ENCODE measurements around the gene IL22.

The IL22 gene

GRCh38 chr12:68199127-68199526 lies 54.3 kb downstream of the IL22 start:
- DNase-seq (ENCODE audit: low spot score), result no peak
- TF ChIP-seq, protein P1, sequence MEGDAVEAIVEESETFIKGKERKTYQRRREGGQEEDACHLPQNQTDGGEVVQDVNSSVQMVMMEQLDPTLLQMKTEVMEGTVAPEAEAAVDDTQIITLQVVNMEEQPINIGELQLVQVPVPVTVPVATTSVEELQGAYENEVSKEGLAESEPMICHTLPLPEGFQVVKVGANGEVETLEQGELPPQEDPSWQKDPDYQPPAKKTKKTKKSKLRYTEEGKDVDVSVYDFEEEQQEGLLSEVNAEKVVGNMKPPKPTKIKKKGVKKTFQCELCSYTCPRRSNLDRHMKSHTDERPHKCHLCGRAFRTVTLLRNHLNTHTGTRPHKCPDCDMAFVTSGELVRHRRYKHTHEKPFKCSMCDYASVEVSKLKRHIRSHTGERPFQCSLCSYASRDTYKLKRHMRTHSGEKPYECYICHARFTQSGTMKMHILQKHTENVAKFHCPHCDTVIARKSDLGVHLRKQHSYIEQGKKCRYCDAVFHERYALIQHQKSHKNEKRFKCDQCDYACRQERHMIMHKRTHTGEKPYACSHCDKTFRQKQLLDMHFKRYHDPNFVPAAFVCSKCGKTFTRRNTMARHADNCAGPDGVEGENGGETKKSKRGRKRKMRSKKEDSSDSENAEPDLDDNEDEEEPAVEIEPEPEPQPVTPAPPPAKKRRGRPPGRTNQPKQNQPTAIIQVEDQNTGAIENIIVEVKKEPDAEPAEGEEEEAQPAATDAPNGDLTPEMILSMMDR (IDR thresholded peaks at IDR 0.05; ENCODE audit: extremely low read depth, missing control alignments), result no peak

DNA sequence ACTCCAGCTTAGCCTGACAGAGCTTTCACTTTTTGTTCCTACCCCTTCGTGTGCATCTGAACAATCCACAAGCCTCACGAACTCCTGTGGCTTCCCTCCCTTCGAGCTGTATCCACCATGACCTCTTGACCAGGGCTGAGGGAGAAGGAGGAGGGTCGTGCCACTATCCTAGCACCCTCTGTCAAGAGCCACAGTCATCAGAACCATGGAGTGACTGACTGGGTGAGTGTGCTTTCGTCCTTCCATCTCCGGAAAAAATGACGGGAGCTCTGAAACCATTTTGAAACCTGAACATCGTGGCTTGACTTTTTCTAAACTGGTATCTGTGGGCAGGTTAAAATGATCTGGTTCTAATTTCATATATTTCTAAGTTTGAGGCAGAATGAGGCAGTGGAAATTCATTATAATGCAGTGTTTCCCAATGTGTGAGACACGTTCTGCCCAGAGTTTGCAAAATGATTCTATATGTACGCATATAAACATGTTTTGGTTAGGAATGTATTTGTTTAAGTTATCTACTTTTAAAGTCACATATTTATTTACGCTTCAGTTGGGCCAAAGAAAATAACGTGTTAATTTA lies 54.8 kb downstream of the IL22 start:
- DNase-seq (ENCODE audit: low spot score), result no peak
- TF ChIP-seq, protein P1 (IDR thresholded peaks at IDR 0.05; ENCODE audit: extremely low read depth, missing control alignments), result no peak
